Astrocyte (in vitro differentiated cells and primary cell): Measurements from ENCODE around the gene HERC6. TPM values are rescaled to one million over a fixed set of nuclear protein-coding genes. Genes with fewer than 3 reads are reported as not detected.

Experiments
- DNase-seq: peaks from one replicate; pipeline ENCODE4 v3.0.0-alpha.2; 2010; ENCODE audit warnings: low read depth
- FAIRE-seq: peaks from 2 replicates; lab custom pipeline; 2011; peaks lifted over from hg19 to GRCh38; lab: Jason Lieb, UNC
- H2AFZ ChIP-seq: 2 replicates; pipeline ENCODE4 v1.6.0; 2012; ENCODE audit warnings: low read depth, low read length, inconsistent platforms
- H3K27ac ChIP-seq: 2 replicates; pipeline ENCODE4 v1.5.1; 2011; ENCODE audit warnings: low read depth, low read length, inconsistent platforms
- H3K27me3 ChIP-seq: 2 replicates; pipeline ENCODE4 v1.6.0; 2011; ENCODE audit warnings: low read length, inconsistent platforms; ENCODE audit not compliant: insufficient read depth
- H3K36me3 ChIP-seq: 2 replicates; pipeline ENCODE4 v1.5.1; 2011; ENCODE audit warnings: low read length, inconsistent platforms; ENCODE audit not compliant: insufficient read depth
- H3K4me1 ChIP-seq: 2 replicates; pipeline ENCODE4 v1.5.1; 2011; ENCODE audit warnings: low read length, inconsistent platforms; ENCODE audit not compliant: insufficient read depth
- H3K4me2 ChIP-seq: 2 replicates; pipeline ENCODE4 v1.6.0; 2012; ENCODE audit warnings: low read length, inconsistent platforms
- H3K4me3 ChIP-seq: 2 replicates; pipeline ENCODE4 v1.5.1; 2011; ENCODE audit warnings: low read depth, mild to moderate bottlenecking, low read length, inconsistent platforms; ENCODE audit not compliant: insufficient read depth
- H3K79me2 ChIP-seq: 2 replicates; pipeline ENCODE4 v1.6.0; 2012; ENCODE audit warnings: mild to moderate bottlenecking, low read length, inconsistent platforms; ENCODE audit not compliant: insufficient read depth
- H3K9ac ChIP-seq: 2 replicates; pipeline ENCODE4 v1.6.0; 2012; ENCODE audit warnings: mild to moderate bottlenecking, low read length, inconsistent platforms
- H3K9me3 ChIP-seq: 2 replicates; pipeline ENCODE4 v1.5.1; 2012; ENCODE audit warnings: low read depth, mild to moderate bottlenecking, low read length, inconsistent platforms; ENCODE audit not compliant: insufficient read depth
- H4K20me1 ChIP-seq: 2 replicates; pipeline ENCODE4 v1.6.0; 2012; ENCODE audit warnings: low read length, inconsistent platforms; ENCODE audit not compliant: insufficient read depth
- H3K27ac Mint-ChIP-seq: one replicate; pipeline ENCODE4 v1.8.0; 2021; ENCODE audit warnings: mild to moderate bottlenecking, mixed read lengths; ENCODE audit not compliant: unreplicated experiment
- H3K27me3 Mint-ChIP-seq: one replicate; pipeline ENCODE4 v1.8.0; 2021; ENCODE audit warnings: low read depth, mixed read lengths; ENCODE audit not compliant: unreplicated experiment
- H3K36me3 Mint-ChIP-seq: one replicate; pipeline ENCODE4 v1.8.0; 2021; ENCODE audit warnings: low read depth, mixed read lengths; ENCODE audit not compliant: unreplicated experiment
- H3K4me1 Mint-ChIP-seq: one replicate; pipeline ENCODE4 v1.8.0; 2021; ENCODE audit warnings: low read depth, mixed read lengths; ENCODE audit not compliant: unreplicated experiment
- H3K4me3 Mint-ChIP-seq: one replicate; pipeline ENCODE4 v1.8.0; 2021; ENCODE audit warnings: mild to moderate bottlenecking, moderate library complexity, mixed read lengths; ENCODE audit not compliant: unreplicated experiment
- H3K9me3 Mint-ChIP-seq: one replicate; pipeline ENCODE4 v1.8.0; 2021; ENCODE audit warnings: mild to moderate bottlenecking, mixed read lengths; ENCODE audit not compliant: unreplicated experiment
- EZH2 ChIP-seq: IDR thresholded peaks from 2 replicates; pipeline ENCODE4 v1.6.1; 2012; ENCODE audit warnings: mild to moderate bottlenecking, low read length, inconsistent platforms; ENCODE audit not compliant: insufficient read depth
- total RNA-seq: library from RNA; stranded (reverse); gene quantifications from 2 replicates; pipeline ENCODE4 v1.2.1, GENCODE V29; 2021
- TF ChIP-seq, protein P1 (sequence below): IDR thresholded peaks from 2 replicates; pipeline ENCODE4 v1.5.1; 2011; ENCODE audit warnings: low read depth, mild to moderate bottlenecking, inconsistent platforms, low read length, moderate library complexity; ENCODE audit not compliant: insufficient read depth

The HERC6 gene
- total RNA-seq, 1 donor from 2014 or later = 37.3 TPM

- no peak overlapping the region for H3K4me3 Mint-ChIP-seq
- H3K27ac ChIP-seq = no peak overlapping the region
- FAIRE-seq = no peak
- H3K9me3 Mint-ChIP-seq = no peaks in the 10 kb centered on the region
- H3K9me3 ChIP-seq = no peaks in the 10 kb centered on the region
- no peak overlapping the region for H2AFZ ChIP-seq
- no peaks in the 10 kb centered on the region for H3K36me3 ChIP-seq
- H3K9ac ChIP-seq = no peak overlapping the region
- no peak overlapping the region for H3K4me2 ChIP-seq
- no peaks in the 10 kb centered on the region for H3K79me2 ChIP-seq
- H3K27me3 ChIP-seq = no peaks in the 10 kb centered on the region
- H3K4me3 ChIP-seq = no peak overlapping the region
- peaks cover 12% of the 10 kb centered on the region for H3K36me3 Mint-ChIP-seq
- no peaks in the 10 kb centered on the region for H3K27me3 Mint-ChIP-seq
- H3K4me1 Mint-ChIP-seq = no peaks in the 10 kb centered on the region
- no peak for DNase-seq
- no peak overlapping the region for H3K27ac Mint-ChIP-seq
- no peak for TF ChIP-seq EZH2
- TF ChIP-seq, protein P1, sequence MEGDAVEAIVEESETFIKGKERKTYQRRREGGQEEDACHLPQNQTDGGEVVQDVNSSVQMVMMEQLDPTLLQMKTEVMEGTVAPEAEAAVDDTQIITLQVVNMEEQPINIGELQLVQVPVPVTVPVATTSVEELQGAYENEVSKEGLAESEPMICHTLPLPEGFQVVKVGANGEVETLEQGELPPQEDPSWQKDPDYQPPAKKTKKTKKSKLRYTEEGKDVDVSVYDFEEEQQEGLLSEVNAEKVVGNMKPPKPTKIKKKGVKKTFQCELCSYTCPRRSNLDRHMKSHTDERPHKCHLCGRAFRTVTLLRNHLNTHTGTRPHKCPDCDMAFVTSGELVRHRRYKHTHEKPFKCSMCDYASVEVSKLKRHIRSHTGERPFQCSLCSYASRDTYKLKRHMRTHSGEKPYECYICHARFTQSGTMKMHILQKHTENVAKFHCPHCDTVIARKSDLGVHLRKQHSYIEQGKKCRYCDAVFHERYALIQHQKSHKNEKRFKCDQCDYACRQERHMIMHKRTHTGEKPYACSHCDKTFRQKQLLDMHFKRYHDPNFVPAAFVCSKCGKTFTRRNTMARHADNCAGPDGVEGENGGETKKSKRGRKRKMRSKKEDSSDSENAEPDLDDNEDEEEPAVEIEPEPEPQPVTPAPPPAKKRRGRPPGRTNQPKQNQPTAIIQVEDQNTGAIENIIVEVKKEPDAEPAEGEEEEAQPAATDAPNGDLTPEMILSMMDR = no peak
- no peaks in the 10 kb centered on the region for H3K4me1 ChIP-seq
- H4K20me1 ChIP-seq = no peaks in the 10 kb centered on the region
These were observed 39.8 kb downstream of the HERC6 start for GRCh38 chr4:88418411-88418810.

- no peaks in the 10 kb centered on the region for H3K79me2 ChIP-seq
- no peaks in the 10 kb centered on the region for H4K20me1 ChIP-seq
- Mint-ChIP-seq H3K4me1 (no peaks in the 10 kb centered on the region), H3K27me3 (no peaks in the 10 kb centered on the region), H3K27ac (no peak overlapping the region), H3K36me3 (peaks cover 6% of the 10 kb centered on the region), H3K9me3 (no peaks in the 10 kb centered on the region), H3K4me3 (no peak overlapping the region)
- no peak overlapping the region for H3K27ac ChIP-seq
- no peak overlapping the region for H2AFZ ChIP-seq
- no peak for TF ChIP-seq EZH2
- TF ChIP-seq, protein P1 = no peak
- H3K36me3 ChIP-seq = no peaks in the 10 kb centered on the region
- no peak overlapping the region for H3K4me3 ChIP-seq
- FAIRE-seq (no peak), DNase-seq (no peak)
- H3K27me3 ChIP-seq = no peaks in the 10 kb centered on the region
- H3K4me1 ChIP-seq = no peaks in the 10 kb centered on the region
- H3K4me2 ChIP-seq = no peak overlapping the region
- H3K9ac ChIP-seq = no peak overlapping the region
- no peaks in the 10 kb centered on the region for H3K9me3 ChIP-seq
These were observed 41.2 kb downstream of the HERC6 start for GRCh38 chr4:88419874-88420273.

DNA sequence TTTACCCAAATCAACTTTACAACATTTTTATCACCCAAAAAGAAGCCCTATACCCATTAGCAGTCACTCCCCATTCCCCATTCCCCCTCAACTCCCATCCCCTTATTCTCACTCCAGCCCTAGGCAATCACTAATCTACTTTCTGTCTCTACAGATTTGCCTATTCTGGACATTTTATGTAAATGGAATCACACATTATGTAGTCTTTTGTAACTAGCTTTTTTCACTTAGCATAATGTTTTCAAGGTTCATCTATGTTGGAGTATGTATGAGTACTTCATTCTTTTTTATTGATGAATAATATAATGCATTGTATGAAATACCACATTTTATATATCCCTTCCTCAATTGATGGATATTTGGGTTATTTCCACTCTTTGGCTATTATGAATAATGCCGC lies 42.2 kb downstream of the HERC6 start:
- Histone ChIP-seq H3K27me3 (no peaks in the 10 kb centered on the region), H2AFZ (no peak overlapping the region), H4K20me1 (no peaks in the 10 kb centered on the region), H3K4me2 (no peak overlapping the region), H3K9ac (no peak overlapping the region), H3K36me3 (no peaks in the 10 kb centered on the region), H3K9me3 (no peaks in the 10 kb centered on the region), H3K79me2 (no peaks in the 10 kb centered on the region), H3K4me1 (no peaks in the 10 kb centered on the region), H3K27ac (no peak overlapping the region), H3K4me3 (no peak overlapping the region)
- no peaks in the 10 kb centered on the region for H3K4me1 Mint-ChIP-seq
- no peak overlapping the region for H3K27ac Mint-ChIP-seq
- H3K9me3 Mint-ChIP-seq = no peaks in the 10 kb centered on the region
- TF ChIP-seq, protein P1 = no peak
- H3K4me3 Mint-ChIP-seq = no peak overlapping the region
- H3K27me3 Mint-ChIP-seq = no peaks in the 10 kb centered on the region
- FAIRE-seq (no peak), DNase-seq (no peak)
- H3K36me3 Mint-ChIP-seq = peaks cover 4% of the 10 kb centered on the region
